Breast epithelium (tissue), 4 donors: Measurements from ENCODE around the gene AOPEP. TPM values are rescaled to one million over a fixed set of nuclear protein-coding genes. Genes with fewer than 3 reads are reported as not detected.

Experiments
- DNase-seq, 2 donors: peaks; one replicate each; pipeline ENCODE4 v3.0.0-alpha.2; 2019; ENCODE audit warnings: low spot score in 2 of 2
- H3K27ac ChIP-seq, 2 donors: fragments of 200-600 bp; sonication (generic) in 1 of 2; one replicate each; pipeline ENCODE4 v1.5.1; 2016 to 2019; ENCODE audit warnings: mild to moderate bottlenecking in 1 of 2
- H3K27me3 ChIP-seq, 2 donors: fragments of 200-600 bp; sonication (generic) in 1 of 2; one replicate each; pipeline versions ENCODE4 v1.5.1 to v1.6.0; 2017 to 2019; ENCODE audit warnings: control low read depth in 1 of 2, mild to moderate bottlenecking in 1 of 2
- H3K36me3 ChIP-seq: fragments of 200-600 bp; one replicate; pipeline ENCODE4 v1.5.1; 2019
- H3K4me1 ChIP-seq, 2 donors: fragments of 200-600 bp; sonication (generic); one replicate each; pipeline ENCODE4 v1.5.1; 2016 to 2019; ENCODE audit warnings: control low read depth in 1 of 2
- H3K4me3 ChIP-seq, 3 donors: fragments of 200-600 bp; sonication (generic); 1 replicate in 2 of 3; 2 replicates in 1 of 3; pipeline ENCODE4 v1.5.1; 2016 to 2019; ENCODE audit warnings: mild to moderate bottlenecking in 3 of 3, moderate library complexity in 2 of 3
- H3K9me3 ChIP-seq, 2 donors: fragments of 200-600 bp; sonication (generic) in 1 of 2; one replicate each; pipeline ENCODE4 v1.5.1; 2016 to 2019; ENCODE audit warnings: control low read depth in 1 of 2
- POLR2A ChIP-seq: fragments of 450-650 bp; IDR thresholded peaks from one replicate; pipeline ENCODE4 v1.6.1; 2016; ENCODE audit warnings: antibody characterized with exemption, mild to moderate bottlenecking, moderate library complexity
- POLR2AphosphoS5 ChIP-seq, 3 donors: sonication (generic); formaldehyde crosslinking; IDR thresholded peaks; one replicate each; pipeline ENCODE4 v1.6.1; 2017; ENCODE audit warnings: antibody characterized with exemption in 3 of 3
- intact Hi-C: fragments of 100-400 bp; cut with DNase I; formaldehyde crosslinking; loops from one replicate; pipeline ENCODE4 v1.15.1; 2023; ENCODE audit warnings: low total_unique reads
- total RNA-seq, 3 donors: library from RNA; depleted of rRNA; stranded (reverse); fragments of >200 nt; gene quantifications; one replicate each; pipeline ENCODE4 v1.1.0, GENCODE V29; 2016
- TF ChIP-seq, protein P1 (sequence below), 3 donors: fragments of 450-650 bp; IDR thresholded peaks; one replicate each; pipeline ENCODE4 v1.5.1; 2016 to 2017; ENCODE audit warnings: antibody characterized with exemption in 3 of 3, mild to moderate bottlenecking in 3 of 3, moderate library complexity in 3 of 3

The AOPEP gene
- total RNA-seq, 3 donors from 2014 or later: 15.5 to 94.1 (median 87.5) TPM

DNA sequence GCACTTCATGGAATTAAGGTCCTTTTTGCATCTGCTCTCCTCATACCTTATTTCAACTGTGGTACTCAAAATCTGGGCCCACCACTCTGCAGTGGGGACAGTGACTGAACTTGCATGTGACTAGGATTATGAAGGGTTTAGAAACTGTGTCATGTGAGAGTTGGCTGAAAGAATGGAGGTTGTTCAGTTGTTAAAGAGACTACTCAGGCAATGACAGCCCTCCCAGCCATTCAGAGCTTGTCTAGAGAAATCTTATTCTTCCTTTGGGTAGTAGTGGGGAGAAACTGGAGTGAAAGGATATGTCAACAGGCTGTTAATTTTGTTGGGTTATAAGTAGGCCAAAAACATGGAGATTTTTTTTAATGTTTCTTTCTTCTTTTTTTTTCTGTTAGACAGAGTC lies 10.3 kb downstream of the AOPEP start:
- TF ChIP-seq POLR2A: no peak
- TF ChIP-seq, protein P1, sequence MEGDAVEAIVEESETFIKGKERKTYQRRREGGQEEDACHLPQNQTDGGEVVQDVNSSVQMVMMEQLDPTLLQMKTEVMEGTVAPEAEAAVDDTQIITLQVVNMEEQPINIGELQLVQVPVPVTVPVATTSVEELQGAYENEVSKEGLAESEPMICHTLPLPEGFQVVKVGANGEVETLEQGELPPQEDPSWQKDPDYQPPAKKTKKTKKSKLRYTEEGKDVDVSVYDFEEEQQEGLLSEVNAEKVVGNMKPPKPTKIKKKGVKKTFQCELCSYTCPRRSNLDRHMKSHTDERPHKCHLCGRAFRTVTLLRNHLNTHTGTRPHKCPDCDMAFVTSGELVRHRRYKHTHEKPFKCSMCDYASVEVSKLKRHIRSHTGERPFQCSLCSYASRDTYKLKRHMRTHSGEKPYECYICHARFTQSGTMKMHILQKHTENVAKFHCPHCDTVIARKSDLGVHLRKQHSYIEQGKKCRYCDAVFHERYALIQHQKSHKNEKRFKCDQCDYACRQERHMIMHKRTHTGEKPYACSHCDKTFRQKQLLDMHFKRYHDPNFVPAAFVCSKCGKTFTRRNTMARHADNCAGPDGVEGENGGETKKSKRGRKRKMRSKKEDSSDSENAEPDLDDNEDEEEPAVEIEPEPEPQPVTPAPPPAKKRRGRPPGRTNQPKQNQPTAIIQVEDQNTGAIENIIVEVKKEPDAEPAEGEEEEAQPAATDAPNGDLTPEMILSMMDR (IDR thresholded peaks at IDR 0.05): no peak
- TF ChIP-seq POLR2AphosphoS5 (IDR thresholded peaks at IDR 0.05): no peak
- no peak overlapping the region for H3K4me3 ChIP-seq
- H3K36me3 ChIP-seq: no peaks in the 10 kb centered on the region
- H3K9me3 ChIP-seq: no peaks in the 10 kb centered on the region
- no peak for DNase-seq
- intact Hi-C loops: no loop called here
- H3K27me3 ChIP-seq: no peaks in the 10 kb centered on the region
- no peak overlapping the region for H3K27ac ChIP-seq
- no peaks in the 10 kb centered on the region for H3K4me1 ChIP-seq

GRCh38 chr9:94740145-94740840 lies 13.8 kb downstream of the AOPEP start:
- Histone ChIP-seq H3K27me3 (no peaks in the 10 kb centered on the region), H3K4me3 (no peak overlapping the region), H3K27ac (no peak overlapping the region), H3K4me1 (no peaks in the 10 kb centered on the region), H3K36me3 (no peaks in the 10 kb centered on the region), H3K9me3 (no peaks in the 10 kb centered on the region)
- TF ChIP-seq, protein P1 (IDR thresholded peaks at IDR 0.05): no peak
- TF ChIP-seq POLR2AphosphoS5 (IDR thresholded peaks at IDR 0.05) (no peak), POLR2A (no peak)
- DNase-seq: no peak
- intact Hi-C loops: no loop called here

- Histone ChIP-seq H3K27ac (no peak overlapping the region), H3K27me3 (no peaks in the 10 kb centered on the region), H3K36me3 (no peaks in the 10 kb centered on the region), H3K4me3 (no peak overlapping the region), H3K4me1 (no peaks in the 10 kb centered on the region), H3K9me3 (no peaks in the 10 kb centered on the region)
- intact Hi-C loops: no loop called here
- no peak for DNase-seq
- no peak for TF ChIP-seq POLR2A
- TF ChIP-seq, protein P1 (IDR thresholded peaks at IDR 0.05): no peak
- no peak for TF ChIP-seq POLR2AphosphoS5 (IDR thresholded peaks at IDR 0.05)
These were observed 15.4 kb downstream of the AOPEP start for GRCh38 chr9:94741866-94742265.

DNA sequence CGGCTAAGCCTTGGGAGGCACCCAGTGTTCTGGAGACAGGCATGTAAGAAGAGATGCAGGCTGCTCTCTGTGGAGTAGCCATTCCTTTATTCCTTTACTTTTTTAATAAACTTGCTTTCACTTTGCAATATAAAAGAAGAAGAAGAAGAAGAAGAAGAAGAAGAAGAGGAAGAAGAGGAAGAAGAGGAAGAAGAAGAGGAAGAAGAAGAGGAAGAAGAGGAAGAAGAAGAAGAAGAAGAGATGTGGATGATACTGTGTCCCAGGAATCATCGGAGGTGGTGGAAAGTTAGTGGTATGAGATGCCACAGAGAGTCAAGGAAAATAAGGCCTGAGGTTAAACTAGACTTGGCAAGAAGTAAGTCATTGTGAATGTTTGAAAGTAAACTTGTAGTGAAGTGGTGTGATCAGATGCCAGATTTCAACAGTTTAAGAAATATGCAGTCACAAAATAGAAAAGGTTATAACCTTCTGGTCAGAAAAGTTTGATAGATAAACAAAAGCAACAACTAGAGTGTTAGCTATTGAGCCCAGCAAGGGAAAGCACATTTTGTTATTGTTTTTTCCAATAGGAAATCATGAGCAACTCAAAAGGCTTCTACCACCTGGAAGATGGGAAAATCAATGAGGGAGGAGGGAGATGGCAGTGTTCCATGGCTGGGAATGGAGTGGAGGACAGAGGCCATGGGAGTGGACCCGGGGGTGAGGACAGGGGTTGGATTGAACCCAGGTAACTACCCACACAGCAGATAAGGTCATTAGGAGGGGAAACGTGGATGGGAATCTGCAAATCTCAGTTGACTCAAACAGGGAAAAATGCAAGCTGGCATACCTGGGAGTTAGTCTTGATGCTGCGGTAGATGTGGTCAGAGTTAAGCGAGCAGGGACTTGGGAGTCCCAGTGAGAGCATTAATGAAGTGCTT lies 16.8 kb downstream of the AOPEP start:
- Histone ChIP-seq H3K36me3 (no peaks in the 10 kb centered on the region), H3K27ac (peak overlapping the region; percentile 25 to 65), H3K9me3 (no peaks in the 10 kb centered on the region), H3K4me1 (no peaks in the 10 kb centered on the region), H3K27me3 (no peaks in the 10 kb centered on the region), H3K4me3 (no peak overlapping the region)
- TF ChIP-seq POLR2A (no peak), POLR2AphosphoS5 (IDR thresholded peaks at IDR 0.05) (no peak)
- TF ChIP-seq, protein P1 (IDR thresholded peaks at IDR 0.05): no peak
- peak in 1 of 2 donors; percentile 25 for DNase-seq
- intact Hi-C loops: no loop called here
